ENCODE data around the gene ST3GAL3.
A peak's percentile ranks its signal among the peaks of the same experiment; 100 is the strongest.

ST3GAL3 gene

DNA sequence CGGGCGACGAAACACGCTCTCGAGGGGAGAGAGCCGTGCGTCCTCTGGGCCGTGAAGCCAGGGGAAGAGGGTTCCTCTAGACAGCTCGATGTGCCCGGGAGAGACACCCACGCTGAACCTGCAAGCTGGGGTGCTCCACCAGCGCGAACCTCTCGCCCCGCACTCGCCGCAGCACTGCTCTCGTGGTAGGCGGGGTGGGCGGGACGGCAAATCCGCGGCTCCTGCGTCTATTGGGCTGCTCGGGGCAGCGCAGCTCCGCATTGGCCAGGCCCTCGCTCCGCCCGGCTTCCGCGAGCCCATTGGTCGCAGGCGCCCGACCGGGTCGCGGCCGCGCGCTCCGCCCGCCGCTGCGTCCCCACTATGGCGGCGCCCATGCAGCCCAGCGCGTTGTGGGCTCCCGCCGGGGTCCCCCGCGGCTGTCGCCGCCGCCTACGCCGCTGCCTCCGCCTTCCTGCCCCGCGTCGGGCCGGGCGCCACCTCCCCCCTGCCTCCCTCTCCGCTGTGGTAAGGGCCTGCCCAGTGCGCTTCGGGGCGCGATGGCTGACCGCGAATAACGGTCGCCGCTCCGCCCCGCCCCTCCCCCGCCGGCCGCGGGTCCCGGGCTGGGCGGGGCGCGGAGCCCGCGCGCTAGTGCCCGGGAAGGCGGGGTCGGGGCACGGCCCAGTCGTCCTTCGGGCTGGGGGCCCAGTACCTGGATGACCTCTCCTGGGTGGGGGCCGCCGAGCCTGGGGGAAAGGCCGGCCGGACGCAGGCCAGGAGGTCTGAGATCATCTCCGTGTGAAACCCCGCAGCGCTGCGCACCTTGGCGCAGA lies at the start of gene ST3GAL3:
TSS of gene ST3GAL3 (plus strand) at position 347 of the 812 bp plus-strand sequence. CDS start 28,727 bp downstream, outside the sequence.
- DNase-seq = peak; percentile 92

DNA sequence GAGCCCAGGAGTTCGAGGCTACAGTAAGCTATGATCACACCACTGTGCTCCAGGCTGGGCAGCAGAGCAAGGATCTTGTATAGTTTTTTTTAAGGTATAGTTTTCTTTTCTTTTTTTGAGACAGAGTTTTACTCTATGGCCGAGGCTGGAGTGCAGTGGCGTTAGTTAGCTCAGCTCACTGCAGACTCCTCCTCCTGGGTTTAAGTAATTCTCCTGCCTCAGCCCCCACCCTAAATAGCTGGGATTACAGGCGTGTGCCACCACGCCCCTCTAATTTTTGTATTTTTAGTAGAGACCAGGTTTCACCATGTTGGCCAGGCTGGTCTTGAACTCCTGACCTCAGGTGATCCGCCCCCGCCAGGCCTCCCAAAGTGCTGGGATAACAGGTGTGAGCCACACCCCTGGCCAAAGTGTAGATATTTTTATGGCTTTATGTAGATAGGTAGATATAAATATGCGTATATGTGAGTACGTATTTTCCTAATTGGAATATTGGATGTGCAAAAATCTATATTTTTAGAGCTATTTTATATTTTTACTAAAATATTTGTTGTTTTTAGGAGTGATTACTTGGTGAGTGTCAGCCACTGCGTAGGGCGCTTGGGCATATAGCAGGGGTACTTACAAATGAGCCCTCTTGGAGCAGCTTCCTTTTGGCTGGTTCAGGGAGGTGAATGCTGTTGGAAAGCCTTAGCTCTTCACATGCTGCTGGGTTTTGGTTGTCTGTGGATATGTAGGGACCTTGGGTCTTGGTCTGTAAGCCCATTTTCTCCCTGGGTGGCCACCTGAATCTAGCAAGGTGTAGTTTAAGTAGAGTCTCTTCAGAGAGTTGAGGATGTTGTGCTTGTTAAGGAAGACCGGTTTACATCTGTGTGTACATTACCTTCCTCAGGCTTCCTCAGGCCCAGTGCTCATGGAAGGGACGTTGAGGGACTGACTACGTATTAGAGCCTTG lies 47.8 kb upstream of the ST3GAL3 start:
- no peak for DNase-seq

- DNase-seq = no peak
Observed at GRCh38 chr1:43660355-43660754, 47.0 kb upstream of the ST3GAL3 start.

GRCh38 chr1:43664369-43664768 lies 43.0 kb upstream of the ST3GAL3 start:
- DNase-seq = no peak

DNA sequence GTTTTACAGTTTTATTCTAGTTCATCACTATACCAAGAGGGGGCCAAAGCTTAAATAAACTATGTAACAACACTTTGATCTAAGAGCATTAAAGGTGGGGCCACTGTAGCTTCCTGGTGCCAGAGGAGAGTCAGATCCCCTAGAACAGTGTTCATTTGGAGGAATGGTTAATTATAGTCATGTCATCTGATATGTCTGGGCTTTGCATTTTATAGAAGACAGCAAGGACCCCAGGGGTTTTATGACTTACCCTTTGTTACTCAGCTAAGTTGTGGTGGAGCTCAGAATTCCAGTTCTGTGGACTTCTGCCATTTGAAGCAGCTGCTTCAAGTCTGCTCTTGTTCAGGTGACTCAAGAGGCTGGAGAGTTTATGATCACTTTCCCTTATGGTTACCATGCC lies 40.7 kb upstream of the ST3GAL3 start:
- DNase-seq = no peak

GRCh38 chr1:43668956-43669355 lies 38.4 kb upstream of the ST3GAL3 start:
- no peak for DNase-seq

GRCh38 chr1:43669878-43670277 lies 37.5 kb upstream of the ST3GAL3 start:
- no peak for DNase-seq

GRCh38 chr1:43671193-43671592 lies 36.1 kb upstream of the ST3GAL3 start:
- DNase-seq = no peak

DNA sequence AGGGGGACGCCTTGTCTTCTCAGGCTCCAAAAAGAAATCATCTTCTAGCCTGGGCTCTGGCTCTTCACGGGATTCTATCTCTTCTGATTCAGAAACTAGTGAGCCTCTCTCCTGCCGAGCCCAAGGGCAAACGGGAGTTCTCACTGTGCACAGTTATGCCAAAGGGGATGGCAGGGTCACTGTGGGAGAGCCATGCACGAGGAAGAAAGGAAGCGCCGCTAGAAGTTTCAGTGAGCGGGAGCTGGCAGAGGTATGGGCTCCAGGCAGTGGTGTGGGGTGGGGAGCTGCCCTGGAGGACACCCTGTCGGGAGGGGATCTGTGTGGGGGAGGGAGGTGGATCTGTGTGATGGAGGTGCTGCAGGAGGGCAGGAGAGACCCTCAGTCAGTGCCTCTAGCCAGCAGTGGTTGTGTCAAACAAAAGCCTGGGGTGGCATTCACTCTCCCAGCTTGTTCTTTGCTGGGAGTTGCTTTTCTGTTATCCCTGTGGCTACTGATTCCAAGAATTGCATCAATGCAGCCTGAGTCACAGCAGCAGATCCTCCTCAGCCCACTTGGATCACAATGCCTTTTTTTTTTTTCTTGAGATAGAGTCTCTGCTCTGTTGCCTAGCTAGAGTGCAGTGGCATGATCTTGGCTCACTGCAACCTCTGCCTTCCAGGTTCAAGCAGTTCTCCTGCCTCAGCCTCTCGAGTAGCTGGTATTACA lies 35.6 kb upstream of the ST3GAL3 start:
- DNase-seq = no peak

GRCh38 chr1:43673261-43673660 lies 34.1 kb upstream of the ST3GAL3 start:
- DNase-seq = no peak

- DNase-seq = peak; percentile 1
Observed at GRCh38 chr1:43678940-43679339, 28.4 kb upstream of the ST3GAL3 start.

DNA sequence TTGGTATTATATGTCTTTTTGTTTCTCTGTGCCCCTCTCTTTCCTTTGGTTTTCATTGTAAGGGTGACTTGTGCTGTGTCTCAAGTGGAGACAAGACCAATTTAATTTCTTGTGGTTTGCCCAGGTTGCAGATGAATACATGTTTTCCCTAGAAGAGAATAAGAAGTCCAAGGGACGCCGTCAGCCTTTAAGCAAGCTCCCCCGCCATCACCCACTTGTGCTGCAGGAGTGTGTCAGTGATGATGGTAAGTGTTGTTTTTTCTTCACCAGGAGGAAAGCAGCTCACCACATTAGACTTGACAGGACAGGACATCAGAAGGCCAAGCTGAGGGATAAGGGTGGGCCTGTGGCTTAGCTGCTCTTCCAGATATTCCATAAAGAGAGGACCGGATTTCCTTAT lies 23.8 kb upstream of the ST3GAL3 start:
- no peak for DNase-seq

GRCh38 chr1:43686801-43687200 lies 20.5 kb upstream of the ST3GAL3 start:
- no peak for DNase-seq

GRCh38 chr1:43687301-43688108 lies 19.8 kb upstream of the ST3GAL3 start:
- DNase-seq = no peak

DNA sequence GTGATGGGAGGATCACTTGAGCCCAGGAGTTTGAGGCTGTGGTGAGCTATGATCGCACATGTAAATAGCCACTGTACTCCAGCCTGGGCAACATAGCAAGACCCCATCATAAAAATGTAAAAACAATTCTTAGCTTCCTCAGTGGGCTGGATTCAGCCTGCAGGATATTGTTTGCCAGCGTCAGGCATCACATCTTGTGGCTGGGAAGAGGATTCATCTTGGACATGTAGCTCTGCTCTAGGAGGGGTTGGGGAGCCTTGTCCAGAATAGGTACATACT lies 19.3 kb upstream of the ST3GAL3 start:
- DNase-seq = no peak

- no peak for DNase-seq
Observed at GRCh38 chr1:43688594-43689000, 18.7 kb upstream of the ST3GAL3 start.

DNA sequence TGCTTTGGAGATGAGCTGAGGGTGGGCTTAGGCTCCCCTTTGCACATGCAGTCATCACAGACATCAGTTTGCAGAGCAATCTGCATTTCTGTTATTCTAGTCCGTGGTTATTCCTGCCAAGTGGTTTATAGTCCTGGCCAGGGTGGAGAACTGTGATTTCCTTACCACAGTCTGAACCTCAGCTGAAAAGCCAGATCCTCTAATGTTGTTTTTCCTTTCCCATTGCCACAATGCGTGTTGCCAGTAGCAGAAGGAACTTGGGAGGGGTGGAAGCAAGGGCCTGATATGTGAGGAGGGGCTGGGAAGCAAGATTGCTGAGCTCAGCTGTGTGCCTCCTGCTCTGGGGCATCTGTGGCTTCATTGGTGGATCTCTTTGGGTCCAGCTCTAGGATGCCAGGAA lies 18.0 kb upstream of the ST3GAL3 start:
- no peak for DNase-seq

- DNase-seq = no peak
Observed at GRCh38 chr1:43691871-43692815, 15.2 kb upstream of the ST3GAL3 start.

DNA sequence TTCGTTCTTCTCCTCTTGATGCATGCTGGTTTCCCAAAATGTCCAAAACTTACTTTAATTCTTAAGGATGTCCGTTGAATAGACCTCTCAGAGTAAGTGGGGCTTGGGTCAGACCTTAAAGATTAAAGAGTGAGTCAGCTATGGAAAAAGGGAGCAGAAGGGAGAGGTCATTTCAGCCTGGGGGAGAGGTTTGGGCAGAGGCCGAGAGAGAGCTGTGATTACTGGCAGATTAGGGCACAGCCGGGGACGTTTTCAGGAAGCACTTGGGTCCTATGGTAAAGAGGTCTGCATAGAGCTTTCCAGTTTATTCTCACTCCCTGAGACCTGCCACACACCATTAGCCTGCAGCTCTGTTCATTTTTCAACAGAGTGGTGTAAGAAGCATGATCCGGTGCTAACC lies 14.0 kb upstream of the ST3GAL3 start:
- DNase-seq = no peak

GRCh38 chr1:43699281-43699680 lies 8.1 kb upstream of the ST3GAL3 start:
- DNase-seq = no peak

- no peak for DNase-seq
Observed at GRCh38 chr1:43703836-43704235, 3.5 kb upstream of the ST3GAL3 start.
